HG03457 (cell line): ENCODE data around the gene UNC79.

Experiments used
- ATAC-seq: cut with Tn5 transposase; IDR thresholded peaks from one replicate; pipeline ENCODE4 v1.9.1; 2021; ENCODE audit warnings: moderate number of reproducible peaks; ENCODE audit not compliant: unreplicated experiment

Gene UNC79

DNA sequence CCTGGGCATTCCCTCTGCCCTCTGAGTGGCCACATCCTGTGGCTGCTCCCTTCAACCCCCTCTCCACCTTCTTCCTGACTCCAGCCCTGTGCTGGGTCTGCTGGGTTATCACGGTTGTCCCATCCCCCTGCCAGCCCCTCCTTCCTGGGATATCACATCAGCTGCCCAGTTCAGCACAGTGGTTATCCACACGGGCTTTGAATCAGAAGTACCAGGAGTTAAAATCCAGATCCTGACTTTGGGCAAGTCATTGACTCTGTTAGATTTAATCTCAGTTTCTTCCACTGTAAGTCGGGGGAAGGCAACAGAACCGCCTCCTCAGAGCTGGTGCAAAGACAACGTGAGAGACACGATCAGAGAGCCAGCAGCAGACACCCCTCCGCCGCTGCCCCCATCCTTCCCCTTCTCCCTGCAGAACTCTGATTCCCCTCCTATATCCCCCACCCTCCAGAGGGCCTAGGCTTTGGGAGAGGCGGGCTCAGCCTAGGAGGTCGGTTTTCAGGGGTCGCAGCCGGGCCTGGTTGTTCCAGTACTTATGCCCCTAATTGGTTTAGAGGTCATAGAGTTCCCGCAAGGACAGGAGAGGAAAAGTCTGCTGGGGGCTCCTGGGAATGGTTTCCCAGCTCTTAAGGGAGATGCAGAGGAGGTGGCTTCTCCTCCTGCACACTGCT lies 315.0 kb downstream of the UNC79 start:
- no peak for ATAC-seq

DNA sequence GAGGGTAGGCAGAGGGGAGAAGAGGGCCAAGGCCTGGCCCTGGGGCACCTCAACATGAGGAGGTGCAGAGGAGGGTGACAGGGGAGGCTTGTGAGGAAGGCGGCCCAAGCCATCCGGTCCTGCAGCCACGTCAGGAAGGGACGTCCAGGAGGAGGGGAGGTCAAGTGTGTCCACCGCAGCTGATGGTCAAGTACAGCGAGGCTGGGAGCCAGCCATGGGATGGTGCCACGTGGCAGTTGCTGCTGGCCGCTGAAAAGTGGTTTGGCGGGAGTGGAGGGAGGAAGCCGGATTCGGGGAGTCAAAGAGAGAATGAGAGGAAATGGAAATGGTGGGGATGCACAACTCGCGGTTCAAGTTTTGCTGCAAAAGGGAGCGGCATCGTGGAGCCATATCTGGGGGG lies 316.4 kb downstream of the UNC79 start:
- ATAC-seq = no peak

DNA sequence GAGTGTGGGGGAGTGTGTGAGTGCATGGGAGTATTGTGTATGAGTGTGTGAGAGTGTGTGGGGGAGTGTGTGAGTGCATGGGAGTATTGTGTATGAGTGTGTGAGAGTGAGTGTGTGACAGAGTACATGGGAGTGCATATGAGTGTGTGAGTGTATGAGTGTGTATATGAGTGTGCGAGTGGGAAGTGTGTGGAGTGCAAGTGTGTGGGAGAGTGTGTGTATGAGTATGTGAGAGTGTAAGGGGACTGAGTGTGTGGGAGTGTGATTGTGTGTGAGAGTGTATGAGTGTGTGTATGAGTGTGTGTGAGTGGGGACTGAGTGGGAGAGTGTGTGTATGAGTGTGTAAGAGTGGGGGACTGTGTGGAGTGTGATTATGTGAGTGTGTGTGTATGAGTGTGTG lies 316.8 kb downstream of the UNC79 start:
- no peak for ATAC-seq

DNA sequence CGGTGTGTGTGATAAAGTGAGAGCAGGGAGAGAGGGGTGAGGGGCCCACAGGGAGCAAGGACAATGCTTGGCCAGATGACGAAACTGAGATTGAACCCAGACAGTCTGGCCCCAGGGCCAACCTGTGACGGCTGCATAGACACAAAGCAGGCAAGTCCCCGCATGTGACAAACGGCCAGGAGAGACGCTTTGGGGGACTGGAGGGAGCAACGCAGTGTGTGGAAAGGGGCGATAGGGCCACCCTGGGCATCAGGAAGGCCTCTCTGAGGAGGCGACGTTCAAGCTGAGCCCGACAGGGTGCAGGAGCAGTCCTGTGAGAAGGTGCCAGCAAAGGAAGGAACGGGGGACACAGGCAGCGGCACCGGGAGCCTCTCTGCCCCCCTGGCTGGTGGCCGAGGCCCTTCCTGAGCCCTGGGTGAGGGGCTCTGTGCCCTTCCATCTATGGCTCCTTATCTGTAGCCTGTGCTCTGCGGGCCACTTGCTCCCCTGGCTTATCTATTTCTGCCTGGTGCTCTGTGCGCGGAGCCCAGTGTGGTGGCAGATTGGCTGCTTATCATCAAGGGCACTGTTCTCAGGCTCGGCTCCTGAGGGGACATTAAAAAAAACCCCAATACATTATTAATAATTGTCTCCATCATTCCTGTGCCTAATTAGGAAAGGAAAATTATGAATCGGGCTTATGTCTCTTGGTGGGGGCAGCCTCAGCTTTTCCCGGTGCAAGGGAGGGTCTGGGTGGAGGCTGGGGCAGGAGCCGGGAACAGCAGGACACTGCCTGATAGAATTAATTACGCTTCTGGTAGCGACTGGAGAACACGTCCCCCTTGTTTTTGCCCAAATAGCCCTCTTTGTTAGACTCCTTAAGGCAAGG lies 317.7 kb downstream of the UNC79 start:
- ATAC-seq = no peak

DNA sequence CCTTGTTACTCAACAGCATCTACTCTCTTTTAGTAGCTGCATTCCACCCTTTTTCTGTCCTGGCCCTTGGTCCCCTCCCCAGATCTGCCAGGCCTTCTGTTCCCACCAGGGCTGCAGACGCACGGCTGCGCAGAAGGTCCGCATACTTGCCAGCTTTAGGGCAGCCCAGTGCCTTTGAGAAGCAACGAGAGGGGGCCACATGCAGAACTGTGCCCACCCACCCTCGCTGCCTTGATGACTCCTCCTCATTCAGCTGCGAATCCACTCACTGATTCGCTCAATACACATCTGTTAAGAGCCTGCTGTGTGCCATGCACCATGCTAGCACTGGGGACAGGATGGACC lies 318.3 kb downstream of the UNC79 start:
- no peak for ATAC-seq

DNA sequence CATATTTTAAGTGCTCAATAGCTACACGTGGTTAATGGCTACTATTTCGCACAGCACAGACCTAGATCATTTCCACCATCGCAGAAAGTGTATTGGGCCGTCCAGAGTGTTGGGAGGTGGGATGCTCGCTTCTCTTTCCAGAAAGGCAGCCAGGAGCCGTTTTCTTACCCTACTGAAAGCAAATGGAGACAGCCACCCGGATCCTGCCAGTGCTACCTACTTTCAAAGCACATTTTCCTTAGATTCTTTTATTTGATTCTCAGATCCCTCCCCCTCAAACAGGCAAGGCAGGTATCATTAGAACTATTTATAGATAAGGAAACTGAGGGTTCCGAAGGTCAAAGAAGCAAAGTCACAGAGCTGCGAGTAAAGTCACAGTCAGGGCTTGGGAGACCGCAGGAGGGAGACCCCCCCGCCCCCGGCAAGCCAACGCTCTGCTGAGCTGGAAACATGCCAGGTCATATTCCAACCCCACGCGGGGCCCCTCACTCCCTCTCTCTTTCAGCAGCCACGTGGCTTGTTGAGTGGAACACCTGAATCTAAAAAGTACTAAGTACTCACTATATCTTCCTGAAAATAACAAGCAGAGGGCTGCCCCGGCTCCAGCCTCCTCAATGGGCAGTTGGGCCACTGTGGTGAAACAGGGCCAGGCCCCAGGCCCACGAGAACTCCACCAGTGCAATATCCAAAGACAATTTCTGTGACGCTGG lies 321.4 kb downstream of the UNC79 start:
- no peak for ATAC-seq

DNA sequence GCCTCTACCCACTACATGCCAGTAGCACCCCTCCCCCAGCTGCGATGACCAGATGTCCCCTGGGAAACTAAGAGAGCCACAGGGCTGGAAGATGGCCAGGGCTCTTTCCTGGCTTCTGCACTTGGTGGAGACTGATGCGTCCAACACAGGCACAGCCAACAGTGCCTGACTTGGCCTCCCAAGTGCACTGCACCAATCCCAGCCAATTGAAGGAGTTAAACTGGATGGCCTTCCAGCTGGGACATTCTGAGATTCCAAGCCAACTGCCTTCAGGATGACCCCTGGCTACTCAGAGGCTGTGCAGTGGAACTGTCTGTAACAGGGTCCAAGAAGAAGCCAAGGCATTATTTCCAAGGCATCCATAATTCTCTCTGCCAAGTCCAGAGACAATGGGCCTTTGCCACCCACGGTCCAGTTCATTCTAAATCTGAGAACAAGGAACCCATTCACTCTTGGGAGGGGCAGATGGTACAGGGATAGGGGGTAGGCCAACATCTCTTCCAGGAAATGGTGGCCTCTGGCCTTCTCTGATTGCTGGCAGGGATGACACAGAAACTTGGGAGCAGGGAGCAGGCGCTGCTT lies 322.3 kb downstream of the UNC79 start:
- no peak for ATAC-seq

DNA sequence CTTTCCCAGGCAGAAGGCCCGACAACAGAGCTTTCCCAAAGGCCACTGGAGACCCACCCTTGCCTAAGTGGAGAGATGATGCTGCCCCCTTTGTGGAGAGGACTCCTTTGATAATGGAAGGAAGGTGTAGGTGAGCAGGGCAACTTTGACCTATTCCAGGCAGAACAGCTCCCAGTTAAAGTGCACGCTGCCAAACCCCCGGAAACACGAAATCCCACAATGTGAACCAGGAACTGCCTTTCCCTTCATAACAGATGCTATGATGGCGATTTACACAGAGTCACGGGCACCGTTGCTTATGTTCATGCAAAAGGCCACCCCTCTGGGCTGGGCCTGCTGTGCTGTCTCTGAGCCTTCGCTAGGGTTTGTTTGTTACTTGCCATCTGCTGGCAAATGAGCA lies 322.9 kb downstream of the UNC79 start:
- no peak for ATAC-seq

DNA sequence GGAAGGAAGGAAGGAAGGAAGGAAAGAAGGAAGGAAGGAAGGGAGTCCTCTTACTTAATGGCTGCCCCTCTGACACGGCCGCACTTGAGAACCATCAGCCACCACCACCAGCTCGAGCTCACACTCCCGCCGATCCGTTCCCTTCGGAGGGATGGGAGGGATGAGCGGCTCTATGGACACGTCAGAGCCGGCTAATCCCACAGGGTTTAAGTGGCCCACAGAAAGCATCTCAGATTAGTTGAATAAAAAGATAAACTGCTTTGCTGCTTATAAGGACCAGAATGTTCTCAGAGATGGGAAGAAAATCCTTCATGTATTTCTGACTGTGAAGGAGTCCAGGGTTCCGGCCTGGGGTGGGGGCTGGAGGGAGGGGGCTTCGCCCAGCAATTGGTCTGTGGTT lies 326.5 kb downstream of the UNC79 start:
- no peak for ATAC-seq
